ENCODE data around the gene S100A11.

Gene S100A11

GRCh38 chr1:152038871-152039270 is 2.1 kb upstream of the S100A11 start:
- DNase-seq = no peak

- peak; percentile 67 for DNase-seq
Measured at GRCh38 chr1:152035539-152036266, 1.1 kb downstream of the S100A11 start.

GRCh38 chr1:152034654-152035538 is 1.9 kb downstream of the S100A11 start:
- peak; percentile 88 for DNase-seq

GRCh38 chr1:152034324-152034653 is 2.5 kb downstream of the S100A11 start:
- DNase-seq = no peak

GRCh38 chr1:152029929-152030211 is 6.9 kb downstream of the S100A11 start:
- DNase-seq = no peak

- peak; percentile 43 for DNase-seq
Measured at GRCh38 chr1:152029144-152029928, 7.5 kb downstream of the S100A11 start.

GRCh38 chr1:152026895-152027294 is 9.9 kb downstream of the S100A11 start:
- no peak for DNase-seq

GRCh38 chr1:152024223-152024622 is 12.6 kb downstream of the S100A11 start:
- no peak for DNase-seq

- DNase-seq = no peak
Measured at GRCh38 chr1:152023221-152023620, 13.6 kb downstream of the S100A11 start.

GRCh38 chr1:152022474-152022873 is 14.3 kb downstream of the S100A11 start:
- DNase-seq = no peak

- no peak for DNase-seq
Measured at GRCh38 chr1:152021569-152021968, 15.2 kb downstream of the S100A11 start.

- DNase-seq = no peak
Measured at GRCh38 chr1:152020849-152021248, 16.0 kb downstream of the S100A11 start.

GRCh38 chr1:152018537-152018936 is 18.3 kb downstream of the S100A11 start:
- DNase-seq = peak; percentile 46

GRCh38 chr1:152015766-152016165 is 21.0 kb downstream of the S100A11 start:
- no peak for DNase-seq

- no peak for DNase-seq
Measured at GRCh38 chr1:152014943-152015342, 21.9 kb downstream of the S100A11 start.

GRCh38 chr1:152013664-152014237 is 23.1 kb downstream of the S100A11 start:
- peak; percentile 78 for DNase-seq

- DNase-seq = no peak
Measured at GRCh38 chr1:152009691-152010090, 27.1 kb downstream of the S100A11 start.

- no peak for DNase-seq
Measured at GRCh38 chr1:152007047-152007446, 29.8 kb downstream of the S100A11 start.

- DNase-seq = no peak
Measured at GRCh38 chr1:152005360-152005912, 31.4 kb downstream of the S100A11 start.

- DNase-seq = no peak
Measured at GRCh38 chr1:152003846-152004442, 32.9 kb downstream of the S100A11 start.

- DNase-seq = peak; percentile 21
Measured at GRCh38 chr1:152002960-152003359, 33.8 kb downstream of the S100A11 start.
